ENCODE measurements around the gene HRK. TPM values are rescaled to one million over a fixed set of nuclear protein-coding genes. Genes with fewer than 3 reads are reported as not detected.
A peak's percentile ranks its signal among the peaks of the same experiment; 100 is the strongest.

Gene HRK
- total and polyA plus RNA-seq, 2 of the 8 experiments (the other 6 are each of a cell fraction or from before 2014, with no cell fraction given), result 1.6 to 2.7 TPM

GRCh38 chr12:116898669-116899068 is 17.4 kb upstream of the HRK start:
- no peak for TF ChIP-seq ATF3 (IDR thresholded peaks at IDR 0.05; ENCODE audit: insufficient read depth, low read depth, low read length)
- 0 out of 2 replicates have a peak, but pooled peaks have one; percentile 34 for TF ChIP-seq USF2 (IDR thresholded peaks at IDR 0.05; ENCODE audit: low read length)
- no peak overlapping the region for H4K91ac ChIP-seq (replicated peaks; ENCODE audit: insufficient read length, low read length)
- H3K23ac ChIP-seq (ENCODE audit: insufficient read length), result no peak overlapping the region
- no peak overlapping the region for H2BK12ac ChIP-seq (ENCODE audit: low read depth, low read length)
- no peaks in the 10 kb centered on the region for H3K4me1 ChIP-seq (replicated peaks in 1 of 4; ENCODE audit: control insufficient read depth in 3 of 4, insufficient read depth in 4 of 4, low read length in 3 of 4)
- no peak overlapping the region for H3K14ac ChIP-seq (ENCODE audit: insufficient read length)
- no peak overlapping the region for H3K4me3 ChIP-seq (ENCODE audit: extremely low read depth in 1 of 4, insufficient read depth in 2 of 4, low read depth in 3 of 4, low read length in 4 of 4)
- H3K79me2 ChIP-seq (ENCODE audit: control insufficient read depth in 1 of 2, insufficient read depth in 2 of 2, low read length in 2 of 2), result no peaks in the 10 kb centered on the region
- WGBS, 2 experiments (ENCODE audit: extremely low coverage in 1 of 2, insufficient coverage in 1 of 2, insufficient read length in 1 of 2, insufficient replicate concordance in 2 of 2, low coverage in 1 of 2, low lambda C conversion rate in 2 of 2, missing lambda C conversion rate in 1 of 2), result 77% methylated on average over 3 of the region's 3 CpGs; no CpG with 5 or more reads in 1 of the 2 experiments
- H3K4ac ChIP-seq (replicated peaks; ENCODE audit: insufficient read length, low read depth, low read length), result no peak overlapping the region
- H2AFZ ChIP-seq (ENCODE audit: low read length), result no peak overlapping the region
- no peak for DNase-seq (ENCODE audit: low read depth in 1 of 2, low spot score in 2 of 2)
- no peak overlapping the region for H3K9ac ChIP-seq (replicated peaks in 1 of 4; ENCODE audit: extremely low read depth in 1 of 4, low read depth in 3 of 4, low read length in 3 of 4)
- H3K27me3 ChIP-seq (replicated peaks in 1 of 4; ENCODE audit: control insufficient read depth in 3 of 4, extremely low read depth in 1 of 4, insufficient read depth in 3 of 4, low read length in 3 of 4), result no peaks in the 10 kb centered on the region
- no peaks in the 10 kb centered on the region for H3K36me3 ChIP-seq (ENCODE audit: control insufficient read depth in 2 of 4, insufficient read depth in 4 of 4, low read length in 3 of 4)
- no peak overlapping the region for H3K4me2 ChIP-seq (ENCODE audit: insufficient read depth in 1 of 2, low read depth in 2 of 2, low read length in 2 of 2)
- FAIRE-seq, result no peak
- no peak overlapping the region for H2BK120ac ChIP-seq (replicated peaks; ENCODE audit: low read depth, low read length)
- no peaks in the 10 kb centered on the region for H3K79me1 ChIP-seq (ENCODE audit: low read depth, low read length)
- no peak overlapping the region for H2BK15ac ChIP-seq (ENCODE audit: low read length)
- no peak overlapping the region for H2BK5ac ChIP-seq (ENCODE audit: low read depth, low read length)
- H3K27ac ChIP-seq (ENCODE audit: low read depth, low read length), result no peak overlapping the region
- no peak overlapping the region for H3K18ac ChIP-seq (ENCODE audit: extremely low read depth, low read length)
- no peaks in the 10 kb centered on the region for H3K9me3 ChIP-seq (ENCODE audit: insufficient read depth in 2 of 2, low read depth in 1 of 2, low read length in 1 of 2)
- POLR2A ChIA-PET (ENCODE audit: partially characterized antibody), result interaction anchor here (1.2 kb wide), 1 partner anchor 10 kb away, joined by 4 read pairs; no protein-coding TSS in a partner anchor
- H4K20me1 ChIP-seq (replicated peaks in 1 of 2; ENCODE audit: control insufficient read depth in 1 of 2, insufficient read depth in 2 of 2, low read length in 2 of 2), result no peaks in the 10 kb centered on the region
- no peaks in the 10 kb centered on the region for H3K23me2 ChIP-seq (ENCODE audit: low read depth, low read length)
- no peak overlapping the region for H3K56ac ChIP-seq (replicated peaks; ENCODE audit: insufficient read length, low read depth, low read length)
- CTCF ChIA-PET (ENCODE audit: partially characterized antibody), result interaction anchor here (1.2 to 3.4 kb wide), 6 partner anchors 9 to 221 kb away, joined by 3 to 10 read pairs (median 6); no protein-coding TSS in a partner anchor
- no peak overlapping the region for H2AK5ac ChIP-seq (ENCODE audit: low read depth, low read length)
- no peak overlapping the region for H4K5ac ChIP-seq (ENCODE audit: insufficient read length, low read depth, low read length)
- no peak overlapping the region for H4K8ac ChIP-seq (ENCODE audit: extremely low read depth, insufficient read depth, low read length)
- no peak overlapping the region for H2BK20ac ChIP-seq (ENCODE audit: low read length)
